GM23338 (cell line): Measurements from ENCODE around the gene MRPS11. TPM values are rescaled to one million over a fixed set of nuclear protein-coding genes. Genes with fewer than 3 reads are reported as not detected.
A peak's percentile ranks its signal among the peaks of the same experiment; 100 is the strongest.

Experiments used
- ATAC-seq: fragments of 200-7000 bp; cut with Tn5 transposase; 3 replicates; pipeline ENCODE4 v1.9.1; 2020
- DNase-seq: peaks from one replicate; pipeline ENCODE4 v3.0.0-alpha.2; 2015; ENCODE audit warnings: low spot score
- H2AFZ ChIP-seq: fragments of 200-600 bp; sonication (generic); 2 replicates; pipeline ENCODE4 v1.8.0; 2016; ENCODE audit warnings: antibody characterized with exemption, mild to moderate bottlenecking, moderate library complexity
- H3F3A ChIP-seq: fragments of 200-600 bp; sonication (generic); replicated peaks from 2 replicates; pipeline ENCODE4 v1.8.0; 2017; ENCODE audit warnings: antibody characterized with exemption, mixed run types, low read depth
- H3K27ac ChIP-seq: fragments of 200-600 bp; sonication (generic); 2 replicates; pipeline ENCODE4 v1.6.1; 2016; ENCODE audit warnings: low read depth
- H3K27me3 ChIP-seq: fragments of 200-600 bp; sonication (generic); 2 replicates; pipeline ENCODE4 v1.8.0; 2016; ENCODE audit warnings: mild to moderate bottlenecking, mixed run types, moderate library complexity; ENCODE audit not compliant: insufficient read depth
- H3K36me3 ChIP-seq: fragments of 200-600 bp; sonication (generic); 2 replicates; pipeline ENCODE4 v1.8.0; 2016; ENCODE audit warnings: mild to moderate bottlenecking; ENCODE audit not compliant: insufficient read depth
- H3K4me1 ChIP-seq: fragments of 200-600 bp; sonication (generic); 2 replicates; pipeline ENCODE4 v1.8.0; 2016; ENCODE audit warnings: mild to moderate bottlenecking, moderate library complexity; ENCODE audit not compliant: insufficient read depth
- H3K4me2 ChIP-seq: fragments of 200-600 bp; sonication (generic); 2 replicates; pipeline ENCODE4 v1.7.1; 2017; ENCODE audit warnings: mixed run types
- H3K4me3 ChIP-seq: fragments of 200-600 bp; sonication (generic); 2 replicates; pipeline ENCODE4 v1.6.1; 2016; ENCODE audit warnings: mixed run types
- H3K79me2 ChIP-seq: fragments of 200-600 bp; sonication (generic); replicated peaks from 2 replicates; pipeline ENCODE4 v1.8.0; 2017; ENCODE audit warnings: mild to moderate bottlenecking; ENCODE audit not compliant: insufficient read depth
- H3K9me2 ChIP-seq: fragments of 200-600 bp; sonication (generic); 2 replicates; pipeline ENCODE4 v1.8.0; 2017; ENCODE audit not compliant: insufficient read depth
- H4K20me1 ChIP-seq: fragments of 200-600 bp; sonication (generic); replicated peaks from 2 replicates; pipeline ENCODE4 v1.8.0; 2017; ENCODE audit warnings: mild to moderate bottlenecking; ENCODE audit not compliant: insufficient read depth
- H3K27ac Mint-ChIP-seq: 2 replicates; pipeline ENCODE4 v1.8.0; 2020; ENCODE audit warnings: inconsistent platforms, mild to moderate bottlenecking, moderate library complexity, mixed read lengths
- H3K27me3 Mint-ChIP-seq: 3 replicates; pipeline ENCODE4 v1.8.0; 2022; ENCODE audit warnings: low read depth, mild to moderate bottlenecking, moderate library complexity, mixed read lengths, inconsistent platforms; ENCODE audit not compliant: insufficient read depth, poor library complexity
- H3K36me3 Mint-ChIP-seq: 3 replicates; pipeline ENCODE4 v1.8.0; 2021; ENCODE audit warnings: low read depth, mild to moderate bottlenecking, inconsistent platforms, moderate library complexity, mixed read lengths
- H3K4me1 Mint-ChIP-seq: 3 replicates; pipeline ENCODE4 v1.8.0; 2020; ENCODE audit warnings: mild to moderate bottlenecking, inconsistent platforms, mixed read lengths
- H3K4me3 Mint-ChIP-seq: 3 replicates; pipeline ENCODE4 v1.8.0; 2021; ENCODE audit warnings: moderate library complexity, mild to moderate bottlenecking, inconsistent platforms, mixed read lengths
- H3K9me3 Mint-ChIP-seq: 3 replicates; pipeline ENCODE4 v1.8.0; 2020; ENCODE audit warnings: moderate library complexity, mild to moderate bottlenecking, inconsistent platforms, mixed read lengths
- CTCF ChIP-seq, 2 experiments: fragments of 200-600 bp in 1 of 2; sonication (generic) in 1 of 2; conservative IDR thresholded peaks; 2 replicates each; pipeline versions ENCODE4 v1.5.1 to v1.6.1; 2016 to 2017; ENCODE audit warnings: antibody characterized with exemption in 2 of 2, low read depth in 2 of 2, mild to moderate bottlenecking in 2 of 2, moderate library complexity in 1 of 2
- ETS1 ChIP-seq: IDR thresholded peaks from 2 replicates; pipeline ENCODE4 v1.6.1; 2016; ENCODE audit warnings: antibody characterized with exemption
- EZH2 ChIP-seq: fragments of 200-600 bp; sonication (generic); IDR thresholded peaks from one replicate; pipeline ENCODE4 v1.8.0; 2017; ENCODE audit warnings: antibody characterized with exemption, mild to moderate bottlenecking, low read depth; ENCODE audit not compliant: unreplicated experiment
- EZH2phosphoT487 ChIP-seq: fragments of 200-600 bp; sonication (generic); IDR thresholded peaks from one replicate; pipeline ENCODE4 v1.8.1; 2018; ENCODE audit warnings: antibody characterized with exemption; ENCODE audit not compliant: unreplicated experiment
- REST ChIP-seq: IDR thresholded peaks from one replicate; pipeline ENCODE4 v1.6.1; 2018; ENCODE audit warnings: antibody characterized with exemption; ENCODE audit not compliant: unreplicated experiment
- STAT1 ChIP-seq: IDR thresholded peaks from one replicate; pipeline ENCODE4 v1.6.1; 2016; ENCODE audit warnings: antibody characterized with exemption; ENCODE audit not compliant: unreplicated experiment
- ZNF114 ChIP-seq: fragments of 250-450 bp; sonication (Bioruptor Pico); IDR thresholded peaks from 2 replicates; pipeline ENCODE4 v1.5.0; 2020; ENCODE audit warnings: mild to moderate bottlenecking, moderate library complexity
- polyA plus RNA-seq: library from polyadenylated mRNA; unstranded; fragments of >200 nt; fragmentation: Nextera tagmentation; extraction: Ambion mirVana; gene quantifications from 2 replicates; pipeline ENCODE4 v1.2.1, GENCODE V29; 2016
- total RNA-seq: library from RNA; depleted of rRNA; stranded (reverse); fragments of >200 nt; shearing (Covaris generic); gene quantifications from 2 replicates; pipeline ENCODE4 v1.2.3, GENCODE V29; 2014

MRPS11 gene
- total and polyA plus RNA-seq, 2 experiments from 2014 or later: 35.8 to 57.9 TPM

- no peaks in the 10 kb centered on the region for H3K9me3 Mint-ChIP-seq
- no peak overlapping the region for H3K27ac Mint-ChIP-seq
- H3K27me3 ChIP-seq: peaks cover 7% of the 10 kb centered on the region
Measured at GRCh38 chr15:88449581-88449980, 17.9 kb upstream of the MRPS11 start.

GRCh38 chr15:88450125-88450798 is 17.2 kb upstream of the MRPS11 start:
- Histone ChIP-seq H3F3A (no peaks in the 10 kb centered on the region), H3K79me2 (no peaks in the 10 kb centered on the region), H3K36me3 (no peaks in the 10 kb centered on the region), H3K27ac (no peak overlapping the region), H3K27me3 (peaks cover 7% of the 10 kb centered on the region), H3K4me1 (peaks cover 7% of the 10 kb centered on the region; the same call in 1 of the 2 replicates), H4K20me1 (no peaks in the 10 kb centered on the region), H3K4me2 (no peak overlapping the region), H3K4me3 (no peak overlapping the region), H2AFZ (no peak overlapping the region), H3K9me2 (no peaks in the 10 kb centered on the region)
- peak; percentile 84 for ATAC-seq
- Mint-ChIP-seq H3K27me3 (peaks cover 4% of the 10 kb centered on the region), H3K9me3 (no peaks in the 10 kb centered on the region), H3K4me3 (no peak overlapping the region), H3K4me1 (peaks cover 7% of the 10 kb centered on the region), H3K27ac (no peak overlapping the region), H3K36me3 (no peaks in the 10 kb centered on the region)
- DNase-seq: peak; percentile 91
- no peak for TF ChIP-seq EZH2
- peak; percentile 90 to 98 for TF ChIP-seq CTCF (conservative IDR thresholded peaks at IDR 0.05; ENCODE audit: low read depth in 2 of 2)

More at GRCh38 chr15:88449581-88449980, 17.9 kb upstream of the MRPS11 start:
- no peak overlapping the region for H2AFZ ChIP-seq
- H3K79me2 ChIP-seq: no peaks in the 10 kb centered on the region
- DNase-seq (no peak), ATAC-seq (no peak; the same call in 2 of the 3 replicates)
- no peak for TF ChIP-seq ZNF114 (CRISPR knock-in tag)
- no peak for TF ChIP-seq REST
- no peak for TF ChIP-seq ETS1
- no peak for TF ChIP-seq EZH2
- no peak for TF ChIP-seq STAT1
- TF ChIP-seq EZH2phosphoT487: no peak
- peaks cover 7% of the 10 kb centered on the region for H3K4me1 Mint-ChIP-seq
- no peak overlapping the region for H3K4me3 Mint-ChIP-seq
- no peaks in the 10 kb centered on the region for H4K20me1 ChIP-seq
- peaks cover 7% of the 10 kb centered on the region; the same call in 1 of the 2 replicates for H3K4me1 ChIP-seq
- no peaks in the 10 kb centered on the region for H3F3A ChIP-seq
- H3K36me3 Mint-ChIP-seq: no peaks in the 10 kb centered on the region
- no peaks in the 10 kb centered on the region for H3K36me3 ChIP-seq
- H3K4me3 ChIP-seq: no peak overlapping the region
- H3K27ac ChIP-seq: no peak overlapping the region
- H3K4me2 ChIP-seq: no peak overlapping the region
- H3K9me2 ChIP-seq: no peaks in the 10 kb centered on the region
- peaks cover 4% of the 10 kb centered on the region for H3K27me3 Mint-ChIP-seq
